HFFc6 (cell line): ENCODE measurements around the gene KRT27. TPM values are rescaled to one million over a fixed set of nuclear protein-coding genes. Genes with fewer than 3 reads are reported as not detected.
A peak's percentile ranks its signal among the peaks of the same experiment; 100 is the strongest.
"Not testable (repeated sequence)": the region's sequence is repeated elsewhere in the genome, so short reads cannot be mapped to it uniquely, and the experiment has no call there.

Experiments used
- DNase-seq: peaks from one replicate; pipeline ENCODE4 v3.0.0-alpha.2; 2018
- H3K27ac Mint-ChIP-seq: 2 replicates; pipeline ENCODE4 v1.8.0; 2020; ENCODE audit warnings: mild to moderate bottlenecking, mixed read lengths
- H3K27me3 Mint-ChIP-seq: 2 replicates; pipeline ENCODE4 v1.8.0; 2021; ENCODE audit warnings: mild to moderate bottlenecking, moderate library complexity, mixed read lengths; ENCODE audit not compliant: insufficient read depth
- H3K36me3 Mint-ChIP-seq: 2 replicates; pipeline ENCODE4 v1.8.0; 2021; ENCODE audit warnings: low read depth, mixed read lengths
- H3K4me1 Mint-ChIP-seq: 2 replicates; pipeline ENCODE4 v1.8.0; 2020; ENCODE audit warnings: low read depth, mixed read lengths
- H3K4me3 Mint-ChIP-seq: 2 replicates; pipeline ENCODE4 v1.8.0; 2020; ENCODE audit warnings: mild to moderate bottlenecking, moderate library complexity, mixed read lengths
- H3K9me3 Mint-ChIP-seq: 2 replicates; pipeline ENCODE4 v1.8.0; 2020; ENCODE audit warnings: mild to moderate bottlenecking, mixed read lengths
- total RNA-seq, 6 experiments: library from RNA; stranded (reverse); fragmentation: NEBNext Ultra II Directional; extraction: Animal tissue kit (Norgen Biotek cat#: 25700); gene quantifications; 2 replicates in 1 of 6; 3 replicates in 5 of 6; pipeline ENCODE4 v1.2.3, GENCODE V29; 2021
- TF ChIP-seq, protein P1 (sequence below): fragments of 200-600 bp; sonication (generic); IDR thresholded peaks from 2 replicates; pipeline ENCODE4 v1.5.0; 2021; ENCODE audit warnings: antibody characterized with exemption, mild to moderate bottlenecking

KRT27 gene
- total RNA-seq, 6 experiments from 2014 or later, result not detected

- Mint-ChIP-seq H3K4me1 (no peaks in the 10 kb centered on the region), H3K9me3 (no peaks in the 10 kb centered on the region), H3K4me3 (no peak overlapping the region), H3K36me3 (no peaks in the 10 kb centered on the region), H3K27ac (no peak overlapping the region), H3K27me3 (peaks cover 29% of the 10 kb centered on the region)
- TF ChIP-seq, protein P1, sequence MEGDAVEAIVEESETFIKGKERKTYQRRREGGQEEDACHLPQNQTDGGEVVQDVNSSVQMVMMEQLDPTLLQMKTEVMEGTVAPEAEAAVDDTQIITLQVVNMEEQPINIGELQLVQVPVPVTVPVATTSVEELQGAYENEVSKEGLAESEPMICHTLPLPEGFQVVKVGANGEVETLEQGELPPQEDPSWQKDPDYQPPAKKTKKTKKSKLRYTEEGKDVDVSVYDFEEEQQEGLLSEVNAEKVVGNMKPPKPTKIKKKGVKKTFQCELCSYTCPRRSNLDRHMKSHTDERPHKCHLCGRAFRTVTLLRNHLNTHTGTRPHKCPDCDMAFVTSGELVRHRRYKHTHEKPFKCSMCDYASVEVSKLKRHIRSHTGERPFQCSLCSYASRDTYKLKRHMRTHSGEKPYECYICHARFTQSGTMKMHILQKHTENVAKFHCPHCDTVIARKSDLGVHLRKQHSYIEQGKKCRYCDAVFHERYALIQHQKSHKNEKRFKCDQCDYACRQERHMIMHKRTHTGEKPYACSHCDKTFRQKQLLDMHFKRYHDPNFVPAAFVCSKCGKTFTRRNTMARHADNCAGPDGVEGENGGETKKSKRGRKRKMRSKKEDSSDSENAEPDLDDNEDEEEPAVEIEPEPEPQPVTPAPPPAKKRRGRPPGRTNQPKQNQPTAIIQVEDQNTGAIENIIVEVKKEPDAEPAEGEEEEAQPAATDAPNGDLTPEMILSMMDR, result no peak
- no peak for DNase-seq
Measured at GRCh38 chr17:40753804-40754203, 28.5 kb downstream of the KRT27 start.

DNA sequence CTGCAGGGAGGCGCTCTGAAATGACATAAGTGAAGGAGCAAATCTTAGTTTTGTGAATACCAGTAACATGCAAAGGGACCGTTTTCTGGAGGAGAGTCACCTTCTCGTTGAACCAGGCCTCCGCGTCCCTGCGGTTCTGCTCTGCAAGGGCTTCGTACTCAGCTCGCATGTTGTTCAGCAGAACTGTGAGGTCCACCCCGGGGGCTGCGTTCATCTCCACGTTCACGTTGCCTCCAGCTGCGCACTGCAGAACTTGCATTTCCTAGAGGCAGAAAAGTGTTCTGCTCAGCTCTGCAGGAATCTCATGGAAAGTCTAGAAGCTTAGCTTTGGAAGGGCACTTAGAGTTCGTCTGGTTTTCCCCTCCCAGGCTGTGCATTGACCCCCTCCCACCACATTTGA, 31.3 kb downstream of the KRT27 start:
- no peaks in the 10 kb centered on the region for H3K9me3 Mint-ChIP-seq
- no peak overlapping the region for H3K27ac Mint-ChIP-seq
- DNase-seq, result no peak
- H3K27me3 Mint-ChIP-seq, result peaks cover 30% of the 10 kb centered on the region
- no peaks in the 10 kb centered on the region for H3K36me3 Mint-ChIP-seq
- no peak overlapping the region for H3K4me3 Mint-ChIP-seq
- TF ChIP-seq, protein P1, result no peak
- no peaks in the 10 kb centered on the region for H3K4me1 Mint-ChIP-seq

DNA sequence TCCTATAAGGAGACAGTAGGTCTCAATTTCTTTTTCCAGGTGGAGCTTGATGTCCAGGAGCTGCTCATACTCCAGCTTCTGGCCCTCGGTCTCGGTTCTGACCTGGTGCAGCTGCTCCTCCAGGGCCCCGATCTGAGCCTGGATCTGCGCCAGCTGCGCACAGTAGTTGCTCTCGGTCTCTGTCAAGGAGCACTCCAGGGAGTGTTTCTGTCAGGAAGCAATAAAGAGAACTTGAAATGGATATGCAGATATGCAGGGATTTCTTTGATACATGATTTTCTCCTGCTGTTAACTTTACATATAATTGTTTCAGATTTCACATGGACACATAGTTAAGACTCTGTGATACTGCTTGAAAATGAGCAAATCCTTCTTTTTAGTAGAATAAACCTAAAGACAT, 32.0 kb downstream of the KRT27 start:
- H3K4me1 Mint-ChIP-seq, result no peaks in the 10 kb centered on the region
- H3K27me3 Mint-ChIP-seq, result peaks cover 35% of the 10 kb centered on the region
- H3K36me3 Mint-ChIP-seq, result no peaks in the 10 kb centered on the region
- DNase-seq, result no peak
- TF ChIP-seq, protein P1, result no peak
- no peak overlapping the region for H3K4me3 Mint-ChIP-seq
- H3K9me3 Mint-ChIP-seq, result no peaks in the 10 kb centered on the region
- H3K27ac Mint-ChIP-seq, result no peak overlapping the region

DNA sequence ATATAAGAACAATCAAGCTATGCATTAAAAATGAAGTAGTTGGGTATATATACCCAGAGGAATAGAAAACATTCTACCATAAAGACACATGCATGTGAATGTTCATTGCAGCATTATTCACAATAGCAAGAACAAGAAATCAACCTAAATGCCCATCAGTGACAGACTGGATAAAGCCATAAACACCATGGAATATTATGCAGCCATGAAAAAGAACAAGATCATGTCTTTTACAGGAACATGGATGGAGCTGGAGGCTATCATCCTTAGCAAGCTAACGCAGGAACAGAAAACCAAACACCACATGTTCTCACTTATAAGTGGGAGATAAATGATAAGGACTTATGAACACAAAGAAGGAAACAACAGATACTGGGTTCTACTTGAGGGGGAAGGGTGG, 33.7 kb downstream of the KRT27 start:
- H3K4me1 Mint-ChIP-seq, H3K4me3 Mint-ChIP-seq: not testable (repeated sequence)
- peaks cover 33% of the 10 kb centered on the region for H3K27me3 Mint-ChIP-seq

DNA sequence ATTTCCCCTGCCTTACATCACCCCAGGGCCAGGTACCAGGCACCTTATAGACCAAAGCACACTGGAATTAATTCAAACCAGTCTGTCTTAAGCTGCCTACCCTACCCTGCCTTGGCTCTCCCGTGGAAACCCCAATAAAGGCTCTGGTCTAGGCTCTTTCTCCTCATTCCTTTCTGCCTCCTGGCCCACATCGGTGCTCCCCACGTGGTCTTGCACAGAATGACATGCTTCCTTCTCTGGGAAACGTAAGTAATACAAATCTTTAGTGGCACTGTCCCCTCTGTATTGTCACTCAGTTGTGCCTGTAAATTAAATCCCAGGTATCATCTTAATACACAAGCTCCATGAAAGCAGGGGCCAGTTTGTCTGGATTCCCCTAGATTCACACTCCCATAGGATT, 43.8 kb downstream of the KRT27 start:
- H3K4me3 Mint-ChIP-seq, result no peak overlapping the region
- H3K4me1 Mint-ChIP-seq, result no peaks in the 10 kb centered on the region
- H3K36me3 Mint-ChIP-seq, result peaks cover 6% of the 10 kb centered on the region
- no peak for DNase-seq
- H3K27me3 Mint-ChIP-seq, result peaks cover 25% of the 10 kb centered on the region
- no peak overlapping the region for H3K27ac Mint-ChIP-seq
- TF ChIP-seq, protein P1, result 0 out of 2 replicates have a peak, but pooled peaks have one; percentile 8
- H3K9me3 Mint-ChIP-seq, result peaks cover 7% of the 10 kb centered on the region

More for the DNA sequence above, 33.7 kb downstream of the KRT27 start:
- not testable (repeated sequence) for H3K27ac Mint-ChIP-seq, H3K9me3 Mint-ChIP-seq, H3K36me3 Mint-ChIP-seq, DNase-seq

- H3K27ac Mint-ChIP-seq, result no peak overlapping the region
- no peak overlapping the region for H3K4me3 Mint-ChIP-seq
- peaks cover 15% of the 10 kb centered on the region for H3K27me3 Mint-ChIP-seq
- H3K9me3 Mint-ChIP-seq, result no peaks in the 10 kb centered on the region
- no peaks in the 10 kb centered on the region for H3K4me1 Mint-ChIP-seq
- TF ChIP-seq, protein P1, result no peak
- no peaks in the 10 kb centered on the region for H3K36me3 Mint-ChIP-seq
- no peak for DNase-seq
Measured at GRCh38 chr17:40735016-40735415, 47.3 kb downstream of the KRT27 start.
